Coronary artery (tissue), 2 donors: ENCODE data around the gene TEDC1.

Experiments
- DNase-seq: peaks from one replicate; pipeline ENCODE4 v3.0.0-alpha.2; 2017; ENCODE audit warnings: low spot score
- H3K27ac ChIP-seq, 2 donors: fragments of 200-600 bp; sonication (generic); one replicate each; pipeline ENCODE4 v1.5.1; 2016 to 2019
- H3K4me3 ChIP-seq: fragments of 200-600 bp; sonication (generic); 2 replicates; pipeline ENCODE4 v1.5.1; 2016; ENCODE audit warnings: mild to moderate bottlenecking, moderate library complexity
- TF ChIP-seq, protein P1 (sequence below): fragments of 200-600 bp; sonication (generic); IDR thresholded peaks from one replicate; pipeline ENCODE4 v1.5.1; 2019; ENCODE audit warnings: antibody characterized with exemption

TEDC1 gene

DNA sequence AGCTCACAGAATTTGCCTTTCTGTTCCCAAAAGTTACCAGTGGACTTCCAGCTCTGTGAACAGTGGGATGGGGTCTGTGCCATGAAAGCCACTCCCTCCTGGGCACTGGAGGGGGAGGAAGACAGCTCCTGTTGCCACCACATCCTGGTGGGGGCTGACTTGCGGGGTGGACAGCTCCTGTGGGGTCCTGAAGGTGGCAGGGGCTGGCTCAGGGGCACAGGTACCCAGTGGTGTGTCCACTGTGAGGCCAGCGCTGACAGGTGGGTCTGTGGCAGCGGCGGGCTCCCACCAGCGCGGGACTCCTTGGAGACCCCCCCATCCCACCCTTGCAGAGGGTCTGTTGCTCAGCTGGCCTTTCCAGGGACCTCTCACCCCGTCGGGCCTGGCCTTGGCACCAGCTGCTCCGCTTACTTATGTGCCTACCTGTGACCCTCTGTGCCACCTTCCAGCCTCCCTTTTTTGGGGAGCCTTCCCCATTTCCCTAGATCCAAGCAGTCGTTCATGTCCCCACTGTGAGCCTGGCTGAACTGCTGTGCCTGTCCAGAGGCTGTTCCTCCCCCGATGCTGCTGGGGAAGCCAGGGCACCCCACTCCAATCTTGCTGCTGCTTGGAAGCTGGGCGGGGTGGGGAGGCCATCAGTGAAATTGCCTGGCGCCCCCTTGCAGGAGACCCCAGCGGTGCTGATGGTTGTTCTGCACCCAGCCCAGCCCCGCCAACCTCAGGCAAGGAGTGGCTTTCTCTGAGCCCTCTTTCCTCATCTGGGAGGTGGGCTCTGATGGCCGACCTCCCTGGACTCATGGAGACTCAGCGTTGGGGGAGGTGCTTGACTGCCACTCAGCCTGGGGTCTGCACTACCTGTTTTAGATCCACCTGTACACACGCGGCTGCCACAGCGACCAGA is 2.2 kb downstream of the TEDC1 start:
- TF ChIP-seq, protein P1, sequence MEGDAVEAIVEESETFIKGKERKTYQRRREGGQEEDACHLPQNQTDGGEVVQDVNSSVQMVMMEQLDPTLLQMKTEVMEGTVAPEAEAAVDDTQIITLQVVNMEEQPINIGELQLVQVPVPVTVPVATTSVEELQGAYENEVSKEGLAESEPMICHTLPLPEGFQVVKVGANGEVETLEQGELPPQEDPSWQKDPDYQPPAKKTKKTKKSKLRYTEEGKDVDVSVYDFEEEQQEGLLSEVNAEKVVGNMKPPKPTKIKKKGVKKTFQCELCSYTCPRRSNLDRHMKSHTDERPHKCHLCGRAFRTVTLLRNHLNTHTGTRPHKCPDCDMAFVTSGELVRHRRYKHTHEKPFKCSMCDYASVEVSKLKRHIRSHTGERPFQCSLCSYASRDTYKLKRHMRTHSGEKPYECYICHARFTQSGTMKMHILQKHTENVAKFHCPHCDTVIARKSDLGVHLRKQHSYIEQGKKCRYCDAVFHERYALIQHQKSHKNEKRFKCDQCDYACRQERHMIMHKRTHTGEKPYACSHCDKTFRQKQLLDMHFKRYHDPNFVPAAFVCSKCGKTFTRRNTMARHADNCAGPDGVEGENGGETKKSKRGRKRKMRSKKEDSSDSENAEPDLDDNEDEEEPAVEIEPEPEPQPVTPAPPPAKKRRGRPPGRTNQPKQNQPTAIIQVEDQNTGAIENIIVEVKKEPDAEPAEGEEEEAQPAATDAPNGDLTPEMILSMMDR, result no peak
- no peak overlapping the region for H3K4me3 ChIP-seq
- DNase-seq, result peak; percentile 74
- no peak overlapping the region for H3K27ac ChIP-seq

DNA sequence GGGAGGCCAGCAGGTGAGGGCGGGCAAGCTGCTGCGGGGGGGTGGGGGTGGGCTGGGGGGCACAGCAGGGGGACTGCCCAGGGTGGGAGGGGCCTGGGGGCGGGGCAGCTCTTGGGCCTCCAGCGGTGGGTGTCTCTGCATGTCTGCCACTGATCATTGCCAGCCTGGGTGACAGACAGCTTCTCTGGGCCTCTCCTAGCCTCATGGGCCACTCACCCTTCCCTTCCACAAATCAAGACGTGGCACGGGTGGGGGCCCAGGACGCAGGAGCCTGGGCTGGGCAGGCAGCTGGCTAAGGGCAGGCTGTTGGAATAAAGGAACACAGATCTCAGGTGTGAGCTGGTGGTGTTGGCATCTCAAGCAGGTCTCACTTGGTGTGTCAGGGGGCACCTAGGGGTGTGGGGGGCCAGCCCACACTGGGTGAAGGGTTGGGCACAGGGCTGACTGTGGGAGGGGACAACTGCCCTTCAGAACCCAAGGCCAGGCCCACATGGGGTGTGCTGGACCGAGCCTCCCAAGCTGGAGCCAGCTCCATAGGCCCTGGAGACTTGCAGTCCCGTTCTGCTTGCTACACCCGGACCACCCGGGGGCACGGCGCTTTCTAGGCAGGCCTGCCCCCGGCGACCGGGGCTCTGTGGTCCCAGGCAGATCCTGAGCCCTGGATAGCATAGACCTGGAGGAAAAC is 3.0 kb downstream of the TEDC1 start:
- peak; percentile 72 for DNase-seq
- Histone ChIP-seq H3K27ac (no peak overlapping the region), H3K4me3 (no peak overlapping the region)
- TF ChIP-seq, protein P1, result no peak

DNA sequence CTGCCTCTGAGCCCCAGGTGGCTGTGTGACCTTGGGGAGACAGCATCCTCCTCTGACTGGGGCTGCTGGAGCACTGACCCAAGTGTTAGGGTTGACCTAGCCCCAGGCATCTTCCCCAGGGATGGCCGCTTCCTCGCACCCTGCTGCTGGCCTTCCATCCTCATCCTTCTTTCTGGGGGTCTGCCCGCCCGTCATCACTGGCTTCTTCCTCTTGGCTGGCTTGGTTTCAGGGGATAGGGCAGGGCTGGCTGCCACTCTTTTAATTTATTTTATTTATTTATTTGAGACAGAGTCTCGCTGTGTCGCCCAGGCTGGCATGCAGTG is 3.5 kb downstream of the TEDC1 start:
- peak; percentile 62 for DNase-seq
- H3K27ac ChIP-seq, result no peak overlapping the region
- H3K4me3 ChIP-seq, result no peak overlapping the region
- TF ChIP-seq, protein P1, result no peak

DNA sequence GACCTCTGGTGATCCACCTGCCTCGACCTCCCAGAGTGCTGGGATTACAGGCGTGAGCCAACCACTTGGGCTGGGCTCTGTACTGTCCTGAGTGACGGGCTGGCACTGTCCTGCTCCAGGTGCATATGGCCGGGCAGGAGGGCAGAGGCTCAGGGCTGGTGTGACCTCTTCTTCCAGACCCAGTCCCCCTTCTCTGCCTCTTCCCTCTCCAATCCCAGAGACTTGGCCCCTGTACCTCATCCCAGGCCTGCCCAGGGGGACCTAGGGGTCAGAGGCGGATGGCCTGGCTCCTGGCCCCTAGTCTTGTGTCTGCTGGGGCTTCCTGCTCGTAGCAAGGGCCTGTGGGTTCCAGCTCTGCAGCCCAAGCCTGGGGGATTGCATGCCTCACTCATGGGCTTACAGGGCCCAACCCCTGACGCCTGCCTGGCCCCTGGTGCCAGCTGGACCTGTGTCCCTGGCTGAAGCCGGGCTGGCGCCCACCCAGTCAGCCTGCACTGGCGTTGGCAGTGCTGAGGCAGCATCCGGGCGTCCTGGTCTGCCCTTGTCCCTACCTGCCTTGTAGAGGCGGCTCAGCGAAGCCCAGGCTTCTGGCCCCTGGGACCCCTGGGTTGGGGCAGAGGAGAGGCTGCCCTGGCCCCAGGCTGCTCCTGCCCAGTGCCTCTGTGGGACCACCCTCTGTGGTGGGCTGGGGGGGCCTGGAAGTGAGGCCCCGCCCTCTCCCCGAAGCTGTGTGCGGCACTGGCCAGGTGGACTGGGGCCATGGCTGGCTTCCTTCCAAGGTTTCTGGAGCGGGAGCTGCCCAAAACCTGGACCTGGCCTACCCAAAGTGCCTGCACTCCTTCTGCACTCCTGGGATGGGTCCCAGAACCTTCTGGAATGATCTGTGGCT is 4.3 kb downstream of the TEDC1 start:
- DNase-seq, result peak; percentile 73
- TF ChIP-seq, protein P1, result no peak
- Histone ChIP-seq H3K4me3 (no peak overlapping the region), H3K27ac (no peak overlapping the region)

DNA sequence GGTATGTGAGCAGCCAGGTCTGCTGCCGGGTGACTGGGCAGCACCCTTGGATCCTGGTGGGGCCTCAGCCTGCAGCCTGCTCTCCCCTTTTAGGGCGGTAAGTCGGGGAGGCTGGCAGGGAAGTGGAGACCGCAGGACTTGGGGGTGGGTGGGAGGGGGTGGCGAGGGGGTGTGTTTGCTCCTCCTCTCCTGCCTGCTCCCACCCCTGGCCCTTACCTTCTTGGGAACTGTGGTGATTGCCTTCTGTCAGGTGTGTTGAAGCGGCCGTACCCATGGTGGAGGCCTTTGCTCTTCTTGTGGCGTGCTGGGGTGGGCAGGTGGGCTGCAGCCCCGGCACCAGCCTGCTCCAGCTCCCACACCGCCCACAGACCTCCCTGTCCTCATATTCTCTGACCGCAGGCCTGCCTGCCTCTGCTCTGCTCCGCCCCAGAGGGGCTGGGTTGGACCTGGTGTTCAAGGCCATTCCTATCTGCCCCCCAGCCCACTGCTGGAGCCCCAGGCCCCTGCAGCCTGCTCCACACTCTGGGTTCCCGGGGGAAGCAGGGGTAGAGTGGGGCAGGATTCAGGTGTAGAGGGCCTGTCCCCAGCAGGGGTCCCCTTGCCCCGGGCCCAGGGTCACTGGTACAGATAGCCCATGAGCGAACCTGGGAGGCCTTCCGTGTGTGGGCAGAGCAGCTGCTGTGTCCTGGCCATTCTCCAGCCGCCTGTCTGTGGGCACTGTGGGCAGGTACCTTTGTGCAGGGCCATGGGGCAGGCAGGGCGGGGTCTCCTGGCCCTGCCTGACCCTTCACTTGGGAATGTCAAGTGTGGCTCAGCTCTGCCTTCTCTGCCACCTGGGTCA is 5.2 kb downstream of the TEDC1 start:
- Histone ChIP-seq H3K27ac (no peak overlapping the region), H3K4me3 (no peak overlapping the region)
- TF ChIP-seq, protein P1, result no peak
- DNase-seq, result peak; percentile 73
